HG03442 (cell line): ENCODE data around the gene STRIP2.
A peak's percentile ranks its signal among the peaks of the same experiment; 100 is the strongest.
"Not testable (repeated sequence)": the region's sequence is repeated elsewhere in the genome, so short reads cannot be mapped to it uniquely, and the experiment has no call there.

Experiments
- ATAC-seq: cut with Tn5 transposase; IDR thresholded peaks from one replicate; pipeline ENCODE4 v1.9.1; 2021; ENCODE audit warnings: mild to moderate bottlenecking, moderate library complexity; ENCODE audit not compliant: unreplicated experiment

Gene STRIP2

GRCh38 chr7:129433847-129434674 is at the start of gene STRIP2:
Gene STRIP2 (plus strand): TSS chr7:129434432. CDS start chr7:129434473, 41 bp downstream.
- ATAC-seq: peak; percentile 91

- ATAC-seq: no peak
Measured at GRCh38 chr7:129385116-129385515, 49.1 kb upstream of the STRIP2 start.

DNA sequence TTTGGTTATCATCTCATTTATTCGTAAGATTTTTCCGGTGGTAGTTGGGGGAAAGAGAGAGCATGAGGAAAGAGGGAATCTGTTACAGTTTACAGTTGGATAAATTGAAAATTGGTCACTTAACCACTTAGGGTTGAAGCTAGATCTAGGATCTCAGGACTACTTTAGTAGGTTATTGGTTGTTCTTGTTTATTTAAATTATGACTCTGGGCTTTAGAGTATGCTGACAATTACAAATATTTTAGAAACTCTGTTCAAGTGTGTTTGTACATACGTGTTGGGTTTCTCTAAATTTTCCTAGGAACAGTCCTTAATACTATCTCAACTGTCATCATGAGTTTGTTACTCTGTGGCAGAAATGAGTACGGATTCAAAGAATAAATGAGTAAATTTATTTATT is 48.6 kb upstream of the STRIP2 start:
- ATAC-seq: no peak

DNA sequence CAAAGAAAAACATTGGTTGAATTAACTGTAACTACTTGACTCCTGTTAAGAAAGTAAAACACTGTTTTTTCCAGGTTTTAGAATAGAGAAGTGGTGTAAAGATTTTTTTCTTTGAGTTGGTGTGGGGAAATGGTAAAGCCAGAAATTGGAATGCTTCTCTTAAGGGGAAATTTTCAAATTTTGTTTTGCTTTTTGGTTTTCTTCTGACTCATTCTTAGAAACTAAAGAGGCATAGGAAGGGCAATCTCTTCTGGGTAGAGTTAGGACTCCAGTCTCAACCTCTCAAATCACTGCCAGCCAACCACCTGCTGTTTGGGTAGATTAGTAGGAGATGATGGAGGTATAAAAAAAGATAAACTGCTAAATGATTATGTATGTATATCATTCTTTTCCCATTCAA is 47.7 kb upstream of the STRIP2 start:
- no peak for ATAC-seq

DNA sequence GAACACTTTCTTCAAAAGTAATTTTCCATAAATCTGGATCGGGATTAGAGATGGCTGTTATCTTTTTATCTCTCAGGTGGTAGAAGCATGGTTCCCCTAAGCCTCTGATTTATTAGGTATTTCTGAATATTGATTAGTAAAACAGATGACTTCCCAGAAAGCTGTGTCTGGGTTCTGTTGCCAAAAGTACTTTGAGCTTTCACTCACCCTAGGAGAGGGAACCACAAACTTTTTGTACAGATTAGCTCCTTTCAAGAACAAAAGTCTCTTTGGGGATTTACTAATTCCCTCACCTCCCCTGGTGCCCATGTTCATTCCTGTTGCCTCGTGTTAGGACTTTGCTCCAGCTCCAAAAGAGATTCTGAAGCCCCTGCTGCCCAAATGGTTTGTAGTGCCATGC is 46.7 kb upstream of the STRIP2 start:
- ATAC-seq: no peak

GRCh38 chr7:129388333-129389098 is 45.7 kb upstream of the STRIP2 start:
- ATAC-seq: no peak

- ATAC-seq: no peak
Measured at GRCh38 chr7:129389829-129390228, 44.4 kb upstream of the STRIP2 start.

DNA sequence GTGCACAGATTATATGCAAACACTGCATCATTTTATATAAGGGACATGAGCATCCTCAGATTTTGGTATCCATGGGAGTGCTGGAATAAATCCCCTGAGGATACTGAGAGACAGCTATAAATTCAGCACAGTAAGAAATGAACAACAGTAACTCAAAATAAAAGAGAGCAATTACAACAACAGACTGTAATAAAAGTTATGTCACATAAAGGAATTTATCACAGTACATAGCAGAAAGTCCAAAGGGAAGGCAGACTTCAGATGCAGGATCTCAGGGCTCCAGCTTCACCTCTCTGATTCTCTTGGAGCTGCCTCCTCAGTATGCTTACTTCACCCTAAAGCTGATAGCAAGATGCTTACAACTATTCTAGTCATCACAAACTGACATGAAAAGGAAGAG is 43.9 kb upstream of the STRIP2 start:
- no peak for ATAC-seq

DNA sequence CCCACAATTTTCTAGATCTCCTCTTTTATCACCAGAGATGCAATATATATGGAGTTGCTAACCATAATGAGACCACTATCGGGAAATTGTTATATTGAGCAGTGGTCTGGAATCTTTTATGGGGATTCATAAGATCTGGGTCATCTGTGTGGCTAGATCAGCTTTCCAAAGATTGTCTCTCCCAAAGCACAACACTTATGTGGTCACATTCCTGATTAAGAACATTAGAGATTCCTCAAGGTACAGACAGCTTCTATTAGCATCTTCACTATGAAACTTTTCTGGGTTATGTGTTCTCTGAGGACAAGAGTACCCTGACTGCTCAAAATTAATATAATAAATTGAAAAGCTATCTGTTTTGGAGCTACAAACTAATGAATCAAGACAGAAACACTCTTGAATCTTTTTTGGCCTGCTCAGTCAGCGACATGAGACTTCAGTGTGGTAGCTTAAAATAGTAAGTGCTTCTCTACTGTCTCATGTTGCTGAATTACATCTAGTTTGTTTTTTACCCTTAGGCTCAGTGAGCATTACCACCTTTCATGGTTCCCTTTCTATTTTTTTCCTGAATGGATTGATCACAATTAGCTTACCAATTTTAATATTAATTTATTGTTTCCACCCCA is 42.6 kb upstream of the STRIP2 start:
- no peak for ATAC-seq

DNA sequence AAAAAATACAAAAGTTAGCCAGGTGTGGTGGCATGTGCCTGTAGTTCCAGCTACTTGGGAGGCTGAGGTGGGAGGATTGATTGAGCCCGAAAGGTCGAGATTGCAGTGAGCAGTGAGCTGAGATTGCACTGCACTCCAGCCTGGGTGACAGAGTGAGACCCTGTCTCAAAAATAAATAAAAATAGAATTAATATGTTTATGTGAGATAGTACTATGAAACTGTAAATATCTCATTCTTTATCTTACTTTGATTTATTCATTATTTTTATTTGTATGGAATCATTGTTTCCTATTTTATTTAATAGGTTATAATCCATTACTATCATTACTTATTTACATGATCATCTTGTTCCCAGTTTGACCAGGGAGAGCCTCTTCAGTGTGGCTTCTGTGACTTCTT is 41.0 kb upstream of the STRIP2 start:
- ATAC-seq: no peak

DNA sequence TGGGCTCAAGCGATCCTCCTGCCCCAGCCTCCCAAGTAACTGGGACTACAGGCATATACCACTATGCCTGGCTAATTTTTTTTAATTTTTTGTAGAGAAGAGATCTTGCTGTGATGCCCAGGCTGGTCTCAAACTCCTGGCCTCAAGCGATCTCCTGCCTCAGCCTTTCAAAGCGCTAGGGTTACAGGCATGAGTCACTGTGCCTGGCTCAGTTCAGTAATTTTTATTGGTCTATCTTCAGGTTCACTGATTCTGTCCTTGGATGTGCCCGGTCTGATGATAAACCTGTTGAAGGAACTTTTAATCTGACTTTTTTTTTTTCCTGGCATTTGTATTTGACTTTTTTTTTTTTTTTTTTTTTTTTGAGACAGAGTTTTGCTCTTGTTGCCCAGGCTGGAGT is 40.1 kb upstream of the STRIP2 start:
- no peak for ATAC-seq

GRCh38 chr7:129394982-129395914 is 39.0 kb upstream of the STRIP2 start:
- no peak for ATAC-seq

DNA sequence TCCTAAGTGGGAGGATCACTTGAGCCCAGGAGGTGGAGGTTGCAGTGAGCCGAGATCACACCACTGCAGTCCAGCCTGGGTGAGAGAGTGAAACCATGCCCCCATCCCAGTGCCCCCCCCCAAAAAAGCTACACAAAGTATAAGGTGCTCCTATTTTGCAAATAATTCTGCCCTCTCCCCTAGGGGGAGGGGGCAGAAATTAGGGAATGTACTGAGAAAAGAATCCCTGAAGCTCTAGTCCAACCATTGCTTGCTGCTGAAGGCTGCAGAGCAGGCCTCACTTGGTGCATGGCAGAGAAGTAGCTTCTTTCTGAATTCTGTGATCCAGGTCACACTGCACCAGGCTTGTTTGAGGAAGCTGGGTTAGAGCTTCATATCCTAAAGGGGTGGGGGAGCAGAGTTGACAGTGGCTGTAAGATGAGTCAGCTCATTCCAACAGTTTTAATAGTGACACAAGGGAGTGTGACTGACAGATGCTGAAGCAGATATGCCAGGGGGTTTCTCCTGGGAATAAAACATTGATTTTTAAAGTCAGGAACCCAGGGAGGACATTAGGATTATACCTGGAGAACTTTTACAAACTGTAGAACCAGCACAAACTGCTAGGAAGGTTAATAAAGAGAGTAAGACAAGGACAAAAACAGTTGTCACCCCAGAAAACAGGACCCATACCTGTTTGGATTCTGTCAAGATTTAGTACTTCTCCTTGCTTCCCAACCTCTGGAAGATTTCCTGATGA is 32.8 kb upstream of the STRIP2 start:
- no peak for ATAC-seq

DNA sequence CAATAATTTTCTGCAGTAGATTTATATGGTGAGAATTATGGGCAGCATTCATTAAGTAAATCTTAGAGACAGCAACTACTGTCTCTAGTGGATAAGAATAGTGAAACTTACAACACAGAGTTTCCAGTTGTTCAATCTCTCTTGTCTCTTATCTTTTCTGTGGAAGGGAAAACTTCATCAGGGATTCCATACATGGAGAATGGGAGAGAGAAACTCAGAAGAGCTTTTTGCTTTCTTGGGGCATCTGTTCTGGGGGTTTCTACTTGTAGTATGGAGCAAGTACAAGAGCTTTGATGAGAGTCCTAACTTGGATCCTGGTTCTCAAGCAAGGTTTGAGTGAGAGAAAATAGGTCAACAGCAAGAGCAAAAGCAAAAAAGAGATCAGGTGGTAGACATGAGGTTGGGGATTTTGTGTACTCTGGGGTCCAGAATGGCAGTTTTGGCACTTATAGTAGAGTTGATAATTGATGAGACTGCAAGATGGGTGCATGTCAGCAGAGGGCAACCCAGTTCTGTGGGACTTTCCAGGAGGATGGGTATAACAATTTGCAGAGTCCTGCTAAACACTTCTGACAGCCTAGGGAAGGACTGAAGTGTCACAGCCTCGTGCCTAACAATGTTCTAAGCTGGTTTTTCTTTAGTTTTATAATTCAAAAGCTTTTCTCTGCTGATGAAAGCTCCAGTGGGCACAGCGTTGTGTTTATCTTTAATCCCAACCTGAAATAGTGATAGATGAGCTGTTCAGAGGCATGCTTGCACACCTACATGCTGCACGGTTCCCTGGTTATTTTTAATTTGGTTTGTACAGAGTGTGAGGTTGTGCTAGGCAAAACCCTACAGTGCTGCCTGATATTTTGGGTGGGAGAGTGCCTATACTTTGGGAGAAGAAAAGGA is 32.0 kb upstream of the STRIP2 start:
- no peak for ATAC-seq

DNA sequence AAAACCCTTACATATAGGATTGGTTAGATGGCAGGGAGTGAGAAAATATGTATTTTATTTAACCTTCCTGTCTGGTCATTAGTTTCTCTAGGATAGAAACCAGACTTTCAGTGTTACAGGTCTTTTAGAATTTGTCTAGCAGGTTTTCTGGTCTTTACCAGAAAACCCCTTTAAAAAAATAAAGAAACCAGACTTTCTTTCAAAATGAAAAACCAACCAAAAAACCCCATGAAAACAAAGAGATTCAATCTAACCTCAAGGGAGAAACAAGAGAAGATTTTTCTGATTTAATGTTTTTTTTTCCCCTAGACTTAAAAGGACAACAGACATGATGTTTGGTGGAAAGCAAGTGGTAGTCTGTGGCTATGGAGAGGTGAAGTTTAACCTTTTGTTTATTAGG is 28.7 kb upstream of the STRIP2 start:
- no peak for ATAC-seq

GRCh38 chr7:129410238-129410637 is 24.0 kb upstream of the STRIP2 start:
- ATAC-seq: not testable (repeated sequence)

DNA sequence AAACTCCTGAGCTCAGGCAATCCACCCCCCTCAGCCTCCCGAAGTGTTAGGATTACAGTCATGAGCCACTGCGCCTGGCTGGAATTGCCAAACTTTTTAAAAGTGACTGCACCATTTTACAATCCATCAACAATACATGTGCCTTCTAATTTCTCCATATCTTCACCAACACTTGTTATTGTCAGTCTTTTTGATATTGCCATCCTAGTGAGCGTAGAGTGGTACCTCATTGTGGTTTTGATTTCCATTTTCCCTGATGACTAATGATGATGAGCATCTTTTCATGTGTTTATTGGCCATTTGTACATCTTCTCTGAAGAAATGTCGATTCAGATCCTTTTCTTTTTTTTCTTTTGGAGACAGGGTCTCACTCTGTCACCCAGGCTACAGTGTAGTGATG is 21.7 kb upstream of the STRIP2 start:
- ATAC-seq: no peak

- no peak for ATAC-seq
Measured at GRCh38 chr7:129417073-129417472, 17.2 kb upstream of the STRIP2 start.

GRCh38 chr7:129421717-129422250 is 12.4 kb upstream of the STRIP2 start:
- ATAC-seq: no peak
